ENCODE data around the gene MAP7.

- TF ChIP-seq POLR2A (IDR thresholded peaks at IDR 0.05) (no peak), CTCF (IDR thresholded peaks at IDR 0.05) (no peak)
Measured at GRCh38 chr6:136365776-136366354, 184.4 kb downstream of the MAP7 start.

Measured in heart left ventricle (tissue), 13 donors.